ENCODE measurements around the gene SETD2. TPM values are rescaled to one million over a fixed set of nuclear protein-coding genes. Genes with fewer than 3 reads are reported as not detected.

The SETD2 gene
- total RNA-seq, 1 experiment from 2014 or later: 24.1 TPM

- no peak overlapping the region for H2AFZ ChIP-seq (ENCODE audit: low read length)
- peaks cover 10% of the 10 kb centered on the region for H3K36me3 ChIP-seq (ENCODE audit: low read depth, low read length)
- BruUV-seq (replicated peaks): no TSS peak
- TF ChIP-seq EZH2 (IDR thresholded peaks at IDR 0.05; ENCODE audit: low read length, unreplicated experiment): no peak
- no peak for TF ChIP-seq EZH2phosphoT487 (IDR thresholded peaks at IDR 0.05; ENCODE audit: borderline replicate concordance, low read length)
- TF ChIP-seq, protein P1, sequence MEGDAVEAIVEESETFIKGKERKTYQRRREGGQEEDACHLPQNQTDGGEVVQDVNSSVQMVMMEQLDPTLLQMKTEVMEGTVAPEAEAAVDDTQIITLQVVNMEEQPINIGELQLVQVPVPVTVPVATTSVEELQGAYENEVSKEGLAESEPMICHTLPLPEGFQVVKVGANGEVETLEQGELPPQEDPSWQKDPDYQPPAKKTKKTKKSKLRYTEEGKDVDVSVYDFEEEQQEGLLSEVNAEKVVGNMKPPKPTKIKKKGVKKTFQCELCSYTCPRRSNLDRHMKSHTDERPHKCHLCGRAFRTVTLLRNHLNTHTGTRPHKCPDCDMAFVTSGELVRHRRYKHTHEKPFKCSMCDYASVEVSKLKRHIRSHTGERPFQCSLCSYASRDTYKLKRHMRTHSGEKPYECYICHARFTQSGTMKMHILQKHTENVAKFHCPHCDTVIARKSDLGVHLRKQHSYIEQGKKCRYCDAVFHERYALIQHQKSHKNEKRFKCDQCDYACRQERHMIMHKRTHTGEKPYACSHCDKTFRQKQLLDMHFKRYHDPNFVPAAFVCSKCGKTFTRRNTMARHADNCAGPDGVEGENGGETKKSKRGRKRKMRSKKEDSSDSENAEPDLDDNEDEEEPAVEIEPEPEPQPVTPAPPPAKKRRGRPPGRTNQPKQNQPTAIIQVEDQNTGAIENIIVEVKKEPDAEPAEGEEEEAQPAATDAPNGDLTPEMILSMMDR (conservative IDR thresholded peaks at IDR 0.05; ENCODE audit: low read depth, low read length): 0 out of 2 replicates have a peak, but pooled peaks have one; percentile 17
- peaks cover 75% of the 10 kb centered on the region for H4K20me1 ChIP-seq (ENCODE audit: low read length)
- H3K27ac ChIP-seq (ENCODE audit: low read length): no peak overlapping the region
- H3K4me1 ChIP-seq (ENCODE audit: insufficient read depth, low read length): peaks cover 8% of the 10 kb centered on the region; the same call in 1 of the 2 replicates
- H3K4me3 ChIP-seq (ENCODE audit: low read length): no peak overlapping the region
- no peak overlapping the region for H3K9ac ChIP-seq (ENCODE audit: low read length)
- no peak overlapping the region for H3K4me2 ChIP-seq (ENCODE audit: low read length)
- intact Hi-C loops (cut with micrococcal nuclease): no loop called here
- no peaks in the 10 kb centered on the region for H3K27me3 ChIP-seq (ENCODE audit: low read length)
- H3F3A ChIP-seq (ENCODE audit: low read length, unreplicated experiment): no peaks in the 10 kb centered on the region
- ChIA-PET POLR2A (ENCODE audit: unreplicated experiment) (no interaction called here), CTCF (no interaction called here)
- peaks cover 85% of the 10 kb centered on the region for H3K79me2 ChIP-seq (ENCODE audit: low read length)
- ATAC-seq (peak; percentile 14; the same call in 1 of the 2 replicates), DNase-seq (peak; percentile 31)
- H3K9me2 ChIP-seq (replicated peaks; ENCODE audit: low read length): no peaks in the 10 kb centered on the region
- H3K9me3 ChIP-seq (ENCODE audit: low read length): no peaks in the 10 kb centered on the region
Measured at GRCh38 chr3:46966811-46967210, 197.1 kb downstream of the SETD2 start.

Other genes with a start within 250 kb of the SETD2 start
- gene CCDC12, start 187.4 kb downstream of the SETD2 start, total RNA-seq (2014; rRNA removed): 44.2 and 67.8 TPM in 2 replicates
- gene NBEAL2, start 184.4 kb downstream of the SETD2 start, total RNA-seq (2014; rRNA removed): 50.7 and 77.2 TPM in 2 replicates
- gene KIF9, start 118.7 kb upstream of the SETD2 start, total RNA-seq (2014; rRNA removed): 16.2 and 22.7 TPM in 2 replicates
- gene KLHL18, start 118.8 kb upstream of the SETD2 start, total RNA-seq (2014; rRNA removed): 28.6 and 36.5 TPM in 2 replicates
- 22.3 and 28.7 TPM in 2 replicates for gene PTPN23, start 216.9 kb upstream of the SETD2 start, total RNA-seq (2014; rRNA removed)